C4-2B (cell line): ENCODE results near the gene GCK.

ENCODE experiments used
- H3K27ac ChIP-seq: fragments of 450-650 bp; 2 replicates; pipeline ENCODE4 v1.5.1; 2017
- ZFX ChIP-seq: fragments of 450-650 bp; IDR thresholded peaks from 2 replicates; pipeline ENCODE4 v1.6.1; 2017
- TF ChIP-seq, protein P1 (sequence below): fragments of 450-650 bp; conservative IDR thresholded peaks from 2 replicates; pipeline ENCODE4 v1.5.1; 2017; ENCODE audit warnings: mild to moderate bottlenecking

GCK gene

DNA sequence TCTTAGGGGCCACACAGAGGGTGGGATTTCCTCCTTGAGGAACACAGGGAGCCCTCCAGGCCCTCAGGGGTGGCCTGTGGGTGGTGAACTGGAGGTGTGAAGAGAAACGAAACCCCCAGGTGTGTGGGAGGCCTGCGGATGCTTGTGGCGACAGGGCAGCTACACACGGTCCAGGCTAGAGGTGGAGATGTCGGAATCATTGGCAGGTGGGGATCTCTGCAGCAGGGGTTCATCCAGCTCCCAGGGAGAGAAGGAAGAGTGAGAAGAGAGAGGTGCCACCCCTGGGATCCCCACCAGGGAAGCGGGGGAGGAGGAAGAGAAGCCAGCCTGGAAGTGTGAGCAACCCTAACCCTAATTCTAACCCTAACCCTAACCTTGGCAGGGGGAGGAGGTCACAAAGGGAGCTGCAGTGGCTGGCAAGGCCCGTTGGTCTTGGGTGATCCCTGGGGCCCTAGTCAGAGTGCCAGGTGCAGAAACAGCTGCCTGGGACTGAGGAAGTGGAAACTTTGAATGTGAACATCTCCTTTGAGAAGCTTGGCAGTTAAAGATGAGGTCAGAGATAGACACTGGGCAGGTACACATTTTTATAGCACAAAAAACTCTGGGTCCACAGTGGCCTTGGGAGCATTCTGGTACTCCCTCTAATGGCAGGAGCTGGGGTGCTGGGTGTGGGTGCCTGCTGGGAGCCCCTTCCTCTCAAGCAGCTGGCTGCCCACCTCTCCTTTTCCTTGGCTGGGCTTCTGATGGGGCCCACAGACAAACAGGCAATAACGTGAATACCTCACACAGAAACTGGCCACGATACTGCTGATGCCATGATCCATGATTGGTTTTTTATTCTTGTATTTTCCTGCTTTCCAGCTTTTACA is 91.9 kb downstream of the GCK start:
- no peak overlapping the region for H3K27ac ChIP-seq
- TF ChIP-seq, protein P1, sequence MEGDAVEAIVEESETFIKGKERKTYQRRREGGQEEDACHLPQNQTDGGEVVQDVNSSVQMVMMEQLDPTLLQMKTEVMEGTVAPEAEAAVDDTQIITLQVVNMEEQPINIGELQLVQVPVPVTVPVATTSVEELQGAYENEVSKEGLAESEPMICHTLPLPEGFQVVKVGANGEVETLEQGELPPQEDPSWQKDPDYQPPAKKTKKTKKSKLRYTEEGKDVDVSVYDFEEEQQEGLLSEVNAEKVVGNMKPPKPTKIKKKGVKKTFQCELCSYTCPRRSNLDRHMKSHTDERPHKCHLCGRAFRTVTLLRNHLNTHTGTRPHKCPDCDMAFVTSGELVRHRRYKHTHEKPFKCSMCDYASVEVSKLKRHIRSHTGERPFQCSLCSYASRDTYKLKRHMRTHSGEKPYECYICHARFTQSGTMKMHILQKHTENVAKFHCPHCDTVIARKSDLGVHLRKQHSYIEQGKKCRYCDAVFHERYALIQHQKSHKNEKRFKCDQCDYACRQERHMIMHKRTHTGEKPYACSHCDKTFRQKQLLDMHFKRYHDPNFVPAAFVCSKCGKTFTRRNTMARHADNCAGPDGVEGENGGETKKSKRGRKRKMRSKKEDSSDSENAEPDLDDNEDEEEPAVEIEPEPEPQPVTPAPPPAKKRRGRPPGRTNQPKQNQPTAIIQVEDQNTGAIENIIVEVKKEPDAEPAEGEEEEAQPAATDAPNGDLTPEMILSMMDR: no peak
- no peak for TF ChIP-seq ZFX

DNA sequence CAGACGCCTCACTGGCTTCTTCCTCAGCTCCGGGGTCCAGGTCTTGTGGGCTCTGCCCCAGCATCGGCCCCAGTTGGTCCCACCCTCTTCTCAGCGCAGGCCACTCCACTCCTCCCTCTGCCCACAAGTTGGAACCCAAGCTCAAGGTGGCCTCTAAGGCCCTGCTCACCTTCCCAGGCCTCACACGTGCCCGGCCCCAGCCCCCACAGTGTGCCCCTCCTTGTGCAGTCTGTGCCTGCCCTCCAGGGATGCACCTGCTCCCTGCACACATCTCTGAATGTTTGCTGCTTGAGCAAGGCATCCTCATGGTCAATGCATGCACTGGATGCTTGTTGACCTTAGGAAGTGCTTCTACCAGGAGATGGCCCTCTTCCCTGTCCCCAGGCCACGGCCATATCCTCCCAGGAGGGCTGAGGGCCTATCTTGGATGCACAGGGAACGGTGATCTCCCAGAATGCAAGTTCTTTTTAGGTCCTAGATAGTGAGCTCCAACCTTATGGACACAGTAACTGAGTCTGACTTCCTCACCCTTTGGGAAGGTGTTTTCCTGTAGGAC is 92.8 kb downstream of the GCK start:
- no peak overlapping the region for H3K27ac ChIP-seq
- TF ChIP-seq, protein P1: no peak
- TF ChIP-seq ZFX: no peak

DNA sequence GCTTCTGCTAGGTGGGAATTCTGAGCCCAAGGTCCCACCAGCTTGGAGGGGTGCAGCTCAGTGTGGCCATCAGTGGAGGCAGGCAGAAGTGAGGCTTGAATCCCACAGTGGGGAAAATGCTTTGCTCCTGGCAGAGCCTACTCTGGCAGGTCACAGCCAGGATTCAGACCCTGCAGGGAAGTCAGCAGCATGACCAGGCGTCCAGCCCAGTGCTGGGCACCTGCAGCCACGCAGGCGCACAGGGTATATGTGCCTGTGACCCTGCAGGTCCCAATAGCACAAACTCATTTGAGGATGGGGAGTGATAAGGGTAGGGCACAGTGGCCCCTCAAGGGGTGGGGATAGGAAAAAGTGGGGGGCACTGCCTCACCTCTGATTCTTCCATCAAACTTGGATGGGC is 93.5 kb downstream of the GCK start:
- TF ChIP-seq, protein P1: no peak
- TF ChIP-seq ZFX: no peak
- H3K27ac ChIP-seq: no peak overlapping the region

DNA sequence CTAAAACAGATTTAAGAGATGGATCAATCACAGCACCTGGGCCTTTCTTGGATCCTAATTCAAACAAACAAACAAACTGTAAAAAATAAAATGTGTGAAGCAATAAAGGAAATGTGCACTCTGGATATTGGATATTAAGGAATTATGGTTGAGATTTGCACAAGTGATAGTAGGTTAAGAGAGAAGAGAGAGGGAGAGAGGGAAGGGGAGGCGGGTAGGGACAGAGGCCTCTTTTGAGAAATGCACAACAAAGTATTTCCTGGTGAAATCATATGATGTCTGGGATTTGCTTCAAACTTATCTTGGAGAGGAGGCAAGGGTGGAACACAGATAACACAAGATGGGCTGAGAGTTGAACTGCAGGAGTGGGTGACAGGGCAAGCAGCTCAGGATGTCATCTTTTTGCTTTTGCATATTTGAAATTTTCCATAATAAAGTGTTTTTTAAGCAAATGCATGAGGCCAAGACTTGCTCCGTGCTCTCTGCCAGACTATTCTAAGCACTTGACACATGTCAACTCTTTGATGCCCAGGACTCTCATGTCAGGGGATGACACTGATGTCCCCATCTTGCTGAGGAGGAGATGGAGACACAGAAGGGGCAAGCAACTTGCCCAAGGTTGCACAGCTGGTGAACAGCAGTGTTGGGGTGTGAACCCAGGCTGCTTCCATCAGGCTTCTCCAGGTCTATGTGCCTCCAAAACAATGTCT is 94.2 kb downstream of the GCK start:
- TF ChIP-seq ZFX: no peak
- TF ChIP-seq, protein P1: no peak
- H3K27ac ChIP-seq: no peak overlapping the region

DNA sequence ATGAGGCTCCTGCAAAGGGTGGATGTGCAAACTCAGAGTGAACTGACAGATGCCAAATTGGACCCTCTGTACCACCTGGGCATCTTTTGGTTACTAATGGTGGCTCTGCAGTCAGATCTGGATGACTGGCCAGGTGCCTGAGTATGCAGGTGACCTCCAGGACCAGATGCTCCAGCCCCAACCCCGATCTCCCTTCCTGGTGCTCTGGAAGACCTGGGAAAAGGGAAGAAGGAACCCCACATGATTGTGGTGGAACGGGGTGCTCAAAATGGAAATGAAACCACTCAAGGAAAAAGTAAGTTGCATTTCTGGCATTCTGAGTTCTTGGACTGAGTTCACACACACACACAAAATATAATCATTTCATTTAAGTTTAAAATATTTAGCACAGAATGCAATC is 94.9 kb downstream of the GCK start:
- H3K27ac ChIP-seq: no peak overlapping the region
- TF ChIP-seq ZFX: no peak
- TF ChIP-seq, protein P1: no peak
